Activated naive CD4-positive, alpha-beta T cell treated with anti-CD3 and anti-CD28 coated beads, Interleukin-2, amount 50 U/mL, for 16 hours (primary cell): ENCODE results near the gene EXOC3L1.

ENCODE experiments used
- DNase-seq: peaks from one replicate; pipeline ENCODE4 v3.0.0-alpha.2; 2020

The EXOC3L1 gene

GRCh38 chr16:67190041-67190440, at the start of gene EXOC3L1:
Gene EXOC3L1 (minus strand): TSS chr16:67190136. CDS start chr16:67189676, 460 bp downstream.
- DNase-seq: no peak

GRCh38 chr16:67238806-67239470, 49.0 kb upstream of the EXOC3L1 start:
- DNase-seq: no peak

- no peak for DNase-seq
Measured at GRCh38 chr16:67238278-67238575, 48.3 kb upstream of the EXOC3L1 start.

- no peak for DNase-seq
Measured at GRCh38 chr16:67237396-67238277, 47.7 kb upstream of the EXOC3L1 start.

- DNase-seq: peak; percentile 68
Measured at GRCh38 chr16:67236563-67237395, 46.8 kb upstream of the EXOC3L1 start.

- DNase-seq: no peak
Measured at GRCh38 chr16:67235816-67236562, 46.1 kb upstream of the EXOC3L1 start.

- no peak for DNase-seq
Measured at GRCh38 chr16:67234180-67234597, 44.3 kb upstream of the EXOC3L1 start.

- no peak for DNase-seq
Measured at GRCh38 chr16:67233596-67233995, 43.7 kb upstream of the EXOC3L1 start.

GRCh38 chr16:67230809-67231660, 41.1 kb upstream of the EXOC3L1 start:
- no peak for DNase-seq

GRCh38 chr16:67229906-67230808, 40.2 kb upstream of the EXOC3L1 start:
- DNase-seq: no peak

GRCh38 chr16:67228905-67229304, 39.0 kb upstream of the EXOC3L1 start:
- no peak for DNase-seq

GRCh38 chr16:67228034-67228785, 38.3 kb upstream of the EXOC3L1 start:
- DNase-seq: no peak

- no peak for DNase-seq
Measured at GRCh38 chr16:67227567-67227921, 37.6 kb upstream of the EXOC3L1 start.

- peak; percentile 97 for DNase-seq
Measured at GRCh38 chr16:67226804-67227566, 37.0 kb upstream of the EXOC3L1 start, which contains the start of gene TMEM208. Gene TMEM208 (plus strand): TSS chr16:67227130. CDS start chr16:67227219, 89 bp downstream.

GRCh38 chr16:67226295-67226803, 36.4 kb upstream of the EXOC3L1 start:
- DNase-seq: no peak

- DNase-seq: no peak
Measured at GRCh38 chr16:67223992-67224391, 34.1 kb upstream of the EXOC3L1 start.

GRCh38 chr16:67216612-67217490, 26.9 kb upstream of the EXOC3L1 start:
- no peak for DNase-seq

GRCh38 chr16:67215706-67216105, 25.8 kb upstream of the EXOC3L1 start:
- no peak for DNase-seq
